Chondrocyte (in vitro differentiated cells): Measurements from ENCODE around the gene CDK6. TPM values are rescaled to one million over a fixed set of nuclear protein-coding genes. Genes with fewer than 3 reads are reported as not detected.

ENCODE experiments used
- DNase-seq: peaks from one replicate; pipeline ENCODE4 v3.0.0; 2021; ENCODE audit warnings: mixed read lengths, low spot score
- H3K27ac Mint-ChIP-seq: one replicate; pipeline ENCODE4 v1.8.0; 2021; ENCODE audit warnings: mild to moderate bottlenecking, moderate library complexity, mixed read lengths; ENCODE audit not compliant: unreplicated experiment
- H3K27me3 Mint-ChIP-seq: 2 replicates; pipeline ENCODE4 v1.8.0; 2021; ENCODE audit warnings: low read depth, mixed read lengths
- H3K36me3 Mint-ChIP-seq: 2 replicates; pipeline ENCODE4 v1.8.0; 2021; ENCODE audit warnings: low read depth, mixed read lengths
- H3K4me1 Mint-ChIP-seq: 2 replicates; pipeline ENCODE4 v1.8.0; 2021; ENCODE audit warnings: low read depth, mild to moderate bottlenecking, mixed read lengths
- H3K4me3 Mint-ChIP-seq: one replicate; pipeline ENCODE4 v1.8.0; 2021; ENCODE audit warnings: mild to moderate bottlenecking, moderate library complexity, mixed read lengths; ENCODE audit not compliant: unreplicated experiment
- H3K9me3 Mint-ChIP-seq: 2 replicates; pipeline ENCODE4 v1.8.0; 2021; ENCODE audit warnings: low read depth, mixed read lengths
- CTCF ChIP-seq: fragments of 200-600 bp; sonication (generic); IDR thresholded peaks from 2 replicates; pipeline ENCODE4 v1.5.0; 2021; ENCODE audit warnings: antibody characterized with exemption, mild to moderate bottlenecking, moderate library complexity
- total RNA-seq: library from RNA; stranded (reverse); gene quantifications from 3 replicates; pipeline ENCODE4 v1.2.1, GENCODE V29; 2021

The CDK6 gene
- total RNA-seq, 1 donor from 2014 or later = 162 TPM

GRCh38 chr7:92680442-92680841 is 155.9 kb downstream of the CDK6 start:
- no peak for DNase-seq
- Mint-ChIP-seq H3K9me3 (no peaks in the 10 kb centered on the region), H3K4me3 (no peak overlapping the region), H3K4me1 (peaks cover 40% of the 10 kb centered on the region), H3K27ac (peak overlapping the region; percentile 62), H3K36me3 (peaks cover 11% of the 10 kb centered on the region), H3K27me3 (no peaks in the 10 kb centered on the region)
- no peak for TF ChIP-seq CTCF

- no peak for DNase-seq
- no peak for TF ChIP-seq CTCF
- Mint-ChIP-seq H3K4me3 (no peak overlapping the region), H3K27me3 (no peaks in the 10 kb centered on the region), H3K27ac (peak overlapping the region; percentile 47), H3K9me3 (no peaks in the 10 kb centered on the region), H3K36me3 (peaks cover 11% of the 10 kb centered on the region), H3K4me1 (peaks cover 31% of the 10 kb centered on the region)
Measured at GRCh38 chr7:92678291-92678920, 158.0 kb downstream of the CDK6 start.

GRCh38 chr7:92674379-92674778 is 162.0 kb downstream of the CDK6 start:
- Mint-ChIP-seq H3K4me1 (peaks cover 17% of the 10 kb centered on the region), H3K27ac (no peak overlapping the region), H3K4me3 (no peak overlapping the region), H3K9me3 (no peaks in the 10 kb centered on the region), H3K27me3 (no peaks in the 10 kb centered on the region), H3K36me3 (peaks cover 15% of the 10 kb centered on the region)
- no peak for TF ChIP-seq CTCF
- DNase-seq = no peak

- no peak overlapping the region for H3K4me3 Mint-ChIP-seq
- peaks cover 10% of the 10 kb centered on the region for H3K36me3 Mint-ChIP-seq
- no peak overlapping the region for H3K27ac Mint-ChIP-seq
- H3K4me1 Mint-ChIP-seq = peaks cover 26% of the 10 kb centered on the region
- no peak for DNase-seq
- no peak for TF ChIP-seq CTCF
- H3K9me3 Mint-ChIP-seq = no peaks in the 10 kb centered on the region
- no peaks in the 10 kb centered on the region for H3K27me3 Mint-ChIP-seq
Measured at GRCh38 chr7:92671505-92672169, 164.7 kb downstream of the CDK6 start.

GRCh38 chr7:92670204-92670851 is 166.0 kb downstream of the CDK6 start:
- TF ChIP-seq CTCF = no peak
- no peak for DNase-seq
- Mint-ChIP-seq H3K4me3 (no peak overlapping the region), H3K9me3 (no peaks in the 10 kb centered on the region), H3K4me1 (peaks cover 26% of the 10 kb centered on the region), H3K27me3 (no peaks in the 10 kb centered on the region), H3K27ac (peak overlapping the region; percentile 6), H3K36me3 (peaks cover 11% of the 10 kb centered on the region)
